Common myeloid progenitor, CD34-positive (primary cell): ENCODE results near the gene FUT8.

ENCODE experiments used
- CTCF ChIA-PET: fragments of 350-600 bp; sonication (Branson Sonifier 250); formaldehyde crosslinking; loops from one replicate; lab custom pipeline; 2021; ENCODE audit warnings: antibody characterized with exemption; lab: Charles Lee
- POLR2A ChIA-PET: fragments of 350-600 bp; sonication (Branson Sonifier 250); formaldehyde crosslinking; loops from one replicate; lab custom pipeline; 2021; ENCODE audit warnings: antibody characterized with exemption; lab: Charles Lee
- DNase-seq, 3 donors: peaks; one replicate each; pipeline versions ENCODE4 v3.0.0 to v3.0.0-alpha.2; 2013
- H3K27ac ChIP-seq, 2 experiments: 1 replicate in 1 of 2; 2 replicates in 1 of 2; pipeline ENCODE4 v1.7.0; 2013; ENCODE audit warnings: inconsistent platforms in 2 of 2, low read length in 2 of 2, mild to moderate bottlenecking in 2 of 2, low read depth in 1 of 2, moderate library complexity in 1 of 2; ENCODE audit not compliant: severe bottlenecking in 2 of 2, insufficient read depth in 1 of 2, poor library complexity in 1 of 2
- H3K27me3 ChIP-seq, 5 experiments: replicated peaks in 2 of 5; 1 replicate in 3 of 5; 2 replicates in 2 of 5; pipeline versions ENCODE4 v1.6.1 to v1.7.0; 2013; ENCODE audit warnings: low read length in 4 of 5, mild to moderate bottlenecking in 2 of 5, moderate library complexity in 2 of 5, inconsistent platforms in 1 of 5; ENCODE audit not compliant: insufficient read depth in 5 of 5, control insufficient read depth in 4 of 5
- H3K36me3 ChIP-seq, 4 experiments: 1 replicate in 2 of 4; 2 replicates in 2 of 4; pipeline versions ENCODE4 v1.6.1 to v1.7.0; 2013; ENCODE audit warnings: low read length in 3 of 4, control low read depth in 1 of 4, mild to moderate bottlenecking in 1 of 4; ENCODE audit not compliant: control insufficient read depth in 4 of 4, insufficient read depth in 4 of 4
- H3K4me1 ChIP-seq, 4 experiments: 1 replicate in 3 of 4; 2 replicates in 1 of 4; pipeline versions ENCODE4 v1.6.1 to v1.7.1; 2013; ENCODE audit warnings: low read length in 3 of 4, mild to moderate bottlenecking in 3 of 4, control low read depth in 1 of 4, inconsistent platforms in 1 of 4, moderate library complexity in 1 of 4; ENCODE audit not compliant: control insufficient read depth in 4 of 4, insufficient read depth in 4 of 4; ENCODE audit errors: control extremely low read depth in 1 of 4
- H3K4me3 ChIP-seq, 7 experiments: 1 replicate in 4 of 7; 2 replicates in 3 of 7; pipeline versions ENCODE4 v1.5.1 to v1.7.0; 2013; ENCODE audit warnings: mild to moderate bottlenecking in 7 of 7, low read length in 6 of 7, moderate library complexity in 6 of 7, inconsistent platforms in 2 of 7, low read depth in 2 of 7, control low read depth in 1 of 7; ENCODE audit not compliant: insufficient read depth in 4 of 7, control insufficient read depth in 1 of 7; ENCODE audit errors: extremely low read depth in 1 of 7
- H3K9me3 ChIP-seq, 5 experiments: 1 replicate in 4 of 5; 2 replicates in 1 of 5; pipeline versions ENCODE4 v1.6.1 to v1.7.1; 2013; ENCODE audit warnings: low read length in 4 of 5, mild to moderate bottlenecking in 2 of 5, inconsistent platforms in 1 of 5, low read depth in 1 of 5, moderate library complexity in 1 of 5; ENCODE audit not compliant: control insufficient read depth in 4 of 5, insufficient read depth in 2 of 5; ENCODE audit errors: control extremely low read depth in 1 of 5
- WGBS: methylation state at CpG from one replicate; pipeline ENCODE4 v1.1.5; 2013; ENCODE audit not compliant: insufficient coverage; 5-methylcytosine and 5-hydroxymethylcytosine counted together

Gene FUT8

GRCh38 chr14:65738339-65738738, 325.8 kb downstream of the FUT8 start:
- 100% methylated on average over 2 of the region's 4 CpGs for WGBS
- Histone ChIP-seq H3K4me3 (no peak overlapping the region), H3K9me3 (no peaks in the 10 kb centered on the region), H3K27me3 (no peaks in the 10 kb centered on the region), H3K36me3 (peaks cover 9 to 12% (median 9%) of the 10 kb centered on the region in 4 experiments), H3K4me1 (no peaks in the 10 kb centered on the region), H3K27ac (no peak overlapping the region)
- CTCF ChIA-PET: interaction anchor here (1.4 kb wide), 1 partner anchor 323 kb away, joined by 3 read pairs; no protein-coding TSS in a partner anchor
- no peak for DNase-seq
- POLR2A ChIA-PET: no interaction called here

- H3K36me3 ChIP-seq: peaks cover 4 to 13% (median 9%) of the 10 kb centered on the region in 4 experiments
- 97% methylated on average over 3 of the region's 8 CpGs for WGBS
- ChIA-PET POLR2A (no interaction called here), CTCF (no interaction called here)
- H3K27ac ChIP-seq: no peak overlapping the region
- DNase-seq: no peak
- H3K9me3 ChIP-seq: peaks cover 0 to 1% (median 0%) of the 10 kb centered on the region in 5 experiments
- H3K4me3 ChIP-seq: no peak overlapping the region
- no peaks in the 10 kb centered on the region for H3K4me1 ChIP-seq
- H3K27me3 ChIP-seq: no peaks in the 10 kb centered on the region
Observed at GRCh38 chr14:65745396-65746190, 333.1 kb downstream of the FUT8 start.

GRCh38 chr14:65748796-65749195, 336.3 kb downstream of the FUT8 start:
- peaks cover 0 to 1% (median 0%) of the 10 kb centered on the region in 5 experiments for H3K9me3 ChIP-seq
- ChIA-PET CTCF (no interaction called here), POLR2A (no interaction called here)
- peaks cover 0 to 3% (median 0%) of the 10 kb centered on the region in 4 experiments for H3K36me3 ChIP-seq
- no peaks in the 10 kb centered on the region for H3K4me1 ChIP-seq
- H3K27me3 ChIP-seq: no peaks in the 10 kb centered on the region
- H3K4me3 ChIP-seq: no peak overlapping the region
- WGBS: 100% methylated on average over 1 of the region's 2 CpGs
- no peak for DNase-seq
- H3K27ac ChIP-seq: no peak overlapping the region

GRCh38 chr14:65749287-65749686, 336.8 kb downstream of the FUT8 start:
- DNase-seq: no peak
- Histone ChIP-seq H3K36me3 (no peaks in the 10 kb centered on the region), H3K27ac (no peak overlapping the region), H3K9me3 (peaks cover 0 to 1% (median 0%) of the 10 kb centered on the region in 5 experiments), H3K4me3 (no peak overlapping the region), H3K4me1 (no peaks in the 10 kb centered on the region), H3K27me3 (no peaks in the 10 kb centered on the region)
- WGBS: no CpG with 5 or more reads among the region's 3 CpGs
- ChIA-PET POLR2A (no interaction called here), CTCF (no interaction called here)

GRCh38 chr14:65750906-65751305, 338.4 kb downstream of the FUT8 start:
- Histone ChIP-seq H3K4me1 (no peaks in the 10 kb centered on the region), H3K27me3 (no peaks in the 10 kb centered on the region), H3K27ac (no peak overlapping the region), H3K4me3 (no peak overlapping the region), H3K36me3 (no peaks in the 10 kb centered on the region), H3K9me3 (no peaks in the 10 kb centered on the region)
- no peak for DNase-seq
- ChIA-PET CTCF (no interaction called here), POLR2A (no interaction called here)
- 33% methylated on average over 1 of the region's 1 CpG for WGBS

GRCh38 chr14:65751510-65751909, 339.0 kb downstream of the FUT8 start:
- no peak overlapping the region for H3K4me3 ChIP-seq
- DNase-seq: no peak
- POLR2A ChIA-PET: no interaction called here
- CTCF ChIA-PET: no interaction called here
- WGBS: 88% methylated on average over 3 of the region's 3 CpGs
- H3K9me3 ChIP-seq: no peaks in the 10 kb centered on the region
- no peaks in the 10 kb centered on the region for H3K27me3 ChIP-seq
- no peaks in the 10 kb centered on the region for H3K4me1 ChIP-seq
- no peaks in the 10 kb centered on the region for H3K36me3 ChIP-seq
- no peak overlapping the region for H3K27ac ChIP-seq

GRCh38 chr14:65753061-65753460, 340.5 kb downstream of the FUT8 start:
- ChIA-PET POLR2A (interaction anchor here (0.6 kb wide), 1 partner anchor 59 kb away, joined by 4 read pairs; no protein-coding TSS in a partner anchor), CTCF (no interaction called here)
- no peaks in the 10 kb centered on the region for H3K9me3 ChIP-seq
- no peaks in the 10 kb centered on the region for H3K4me1 ChIP-seq
- 98% methylated on average over 5 of the region's 5 CpGs for WGBS
- DNase-seq: no peak
- H3K4me3 ChIP-seq: no peak overlapping the region
- H3K27ac ChIP-seq: no peak overlapping the region
- no peaks in the 10 kb centered on the region for H3K36me3 ChIP-seq
- no peaks in the 10 kb centered on the region for H3K27me3 ChIP-seq
